Mesodermal cell (in vitro differentiated cells): Measurements from ENCODE around the gene CEP112.
"Not testable (repeated sequence)": the region's sequence is repeated elsewhere in the genome, so short reads cannot be mapped to it uniquely, and the experiment has no call there.

Experiments
- H3K27ac ChIP-seq: 2 replicates; pipeline ENCODE4 v1.7.0; 2013; ENCODE audit warnings: mild to moderate bottlenecking, low read depth, low read length, moderate library complexity; ENCODE audit not compliant: severe bottlenecking
- H3K36me3 ChIP-seq: 2 replicates; pipeline ENCODE4 v1.7.1; 2013; ENCODE audit warnings: mild to moderate bottlenecking, low read length, moderate library complexity; ENCODE audit not compliant: control insufficient read depth, insufficient read depth
- H3K4me1 ChIP-seq: one replicate; pipeline ENCODE4 v1.7.1; 2013; ENCODE audit warnings: mild to moderate bottlenecking, low read length; ENCODE audit not compliant: insufficient read depth, control insufficient read depth, poor library complexity, severe bottlenecking
- H3K4me3 ChIP-seq: 2 replicates; pipeline ENCODE4 v1.7.0; 2013; ENCODE audit warnings: low read length, control low read depth, mild to moderate bottlenecking; ENCODE audit not compliant: insufficient read depth, poor library complexity, severe bottlenecking; ENCODE audit errors: extremely low read depth
- H3K9me3 ChIP-seq: 2 replicates; pipeline ENCODE4 v1.7.1; 2013; ENCODE audit warnings: mild to moderate bottlenecking, low read length, moderate library complexity; ENCODE audit not compliant: control insufficient read depth
- WGBS, 2 experiments: methylation state at CpG; one replicate each; pipeline ENCODE4 v1.1.5; 2013; ENCODE audit warnings: missing lambda C conversion rate in 2 of 2; ENCODE audit not compliant: insufficient coverage in 2 of 2; 5-methylcytosine and 5-hydroxymethylcytosine counted together

Gene CEP112

DNA sequence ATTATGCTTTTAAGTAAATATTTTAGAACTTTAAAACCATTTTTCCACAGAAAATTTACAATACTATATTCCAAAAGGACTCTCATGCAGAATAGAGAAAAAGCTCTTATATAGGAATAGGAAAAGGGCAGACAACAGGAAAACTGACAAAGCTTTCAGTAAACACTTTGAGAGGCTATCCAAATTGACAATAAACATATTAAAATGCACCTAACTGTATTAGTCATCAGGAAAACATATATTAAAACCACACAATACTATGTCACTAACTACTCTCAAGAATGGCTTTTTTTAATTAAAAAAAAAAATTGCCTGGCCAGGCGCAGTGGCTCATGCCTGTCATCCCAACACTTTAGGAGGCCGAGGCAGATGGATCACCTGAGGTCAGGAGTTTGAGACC is 77.3 kb downstream of the CEP112 start:
- no CpG with 5 or more reads among the region's 2 CpGs for WGBS, 2 experiments
- H3K9me3 ChIP-seq = peaks cover 7% of the 10 kb centered on the region

DNA sequence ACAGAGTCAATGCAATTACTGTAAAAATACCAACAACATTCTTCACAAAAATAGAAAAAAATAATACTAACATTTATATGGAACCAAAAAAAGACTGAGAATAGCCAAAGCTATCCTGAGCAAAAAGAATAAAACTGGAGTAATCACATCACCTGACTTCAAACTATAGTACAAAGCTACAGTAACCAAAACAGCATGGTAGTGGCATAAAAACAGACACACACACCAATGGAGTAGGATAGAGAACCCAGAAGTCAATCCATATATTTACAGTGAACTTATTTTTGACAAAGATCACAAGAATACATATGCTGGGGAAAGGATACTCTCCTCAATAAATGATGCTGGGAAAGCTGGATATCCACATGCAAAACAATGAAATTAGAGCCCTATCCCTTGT is 84.2 kb downstream of the CEP112 start:
- Histone ChIP-seq H3K36me3 (peaks cover 4% of the 10 kb centered on the region), H3K4me3 (no peak overlapping the region), H3K4me1 (no peaks in the 10 kb centered on the region), H3K9me3 (peaks cover 3% of the 10 kb centered on the region), H3K27ac (no peak overlapping the region)

More for the DNA sequence above, 77.3 kb downstream of the CEP112 start:
- Histone ChIP-seq H3K27ac (no peak overlapping the region), H3K4me3 (no peak overlapping the region), H3K4me1 (no peaks in the 10 kb centered on the region), H3K36me3 (no peaks in the 10 kb centered on the region)

DNA sequence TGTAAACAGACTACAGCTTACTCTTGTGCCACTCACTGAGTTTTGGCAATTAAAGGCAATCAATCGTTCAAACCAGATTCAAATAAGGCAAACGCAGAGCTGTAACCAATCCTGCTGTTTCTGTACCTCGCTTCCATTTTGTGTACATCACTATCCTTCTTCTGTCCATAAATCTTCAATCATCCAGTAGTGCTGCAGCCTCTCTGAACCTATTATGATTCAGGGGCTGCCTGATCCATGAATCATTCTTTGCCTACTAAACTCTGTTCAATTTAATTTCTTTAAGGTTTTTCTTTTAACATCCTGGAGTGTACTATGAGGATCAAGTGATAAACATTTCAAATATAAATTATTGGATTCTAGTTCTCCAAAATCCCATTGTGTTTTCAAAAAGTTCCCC is 93.9 kb downstream of the CEP112 start:
- H3K4me1 ChIP-seq = no peaks in the 10 kb centered on the region

DNA sequence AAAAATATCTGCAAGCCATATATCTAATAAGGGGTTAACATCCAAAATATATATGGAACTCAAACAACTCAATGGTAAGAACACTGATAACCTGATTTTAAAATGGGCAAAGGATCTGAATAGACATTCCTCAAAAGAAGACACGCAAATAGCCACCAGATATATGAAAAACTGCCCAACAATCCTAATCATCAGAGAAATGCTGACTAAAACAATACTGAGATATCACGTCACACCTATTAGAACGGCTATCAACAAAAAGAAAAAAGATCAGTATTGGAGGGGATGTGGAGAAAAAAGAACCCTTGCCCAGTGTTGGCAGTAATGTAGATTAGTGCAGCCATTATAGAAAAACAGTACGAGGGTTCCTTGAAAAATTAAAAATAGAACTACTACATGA is 97.2 kb downstream of the CEP112 start:
- H3K9me3 ChIP-seq = peaks cover 3% of the 10 kb centered on the region
- H3K4me1 ChIP-seq = no peaks in the 10 kb centered on the region
- WGBS, 2 experiments = 100% methylated on average over 1 of the region's 4 CpGs; no CpG with 5 or more reads in 1 of the 2 experiments
- H3K36me3 ChIP-seq = peaks cover 11% of the 10 kb centered on the region
- H3K27ac ChIP-seq = no peak overlapping the region
- H3K4me3 ChIP-seq = no peak overlapping the region

More for the DNA sequence above, 93.9 kb downstream of the CEP112 start:
- peaks cover 11% of the 10 kb centered on the region for H3K36me3 ChIP-seq
- peaks cover 3% of the 10 kb centered on the region for H3K9me3 ChIP-seq
- WGBS, 2 experiments = 84 to 93% methylated on average over 3 of the region's 3 CpGs
- no peak overlapping the region for H3K4me3 ChIP-seq
- no peak overlapping the region for H3K27ac ChIP-seq

DNA sequence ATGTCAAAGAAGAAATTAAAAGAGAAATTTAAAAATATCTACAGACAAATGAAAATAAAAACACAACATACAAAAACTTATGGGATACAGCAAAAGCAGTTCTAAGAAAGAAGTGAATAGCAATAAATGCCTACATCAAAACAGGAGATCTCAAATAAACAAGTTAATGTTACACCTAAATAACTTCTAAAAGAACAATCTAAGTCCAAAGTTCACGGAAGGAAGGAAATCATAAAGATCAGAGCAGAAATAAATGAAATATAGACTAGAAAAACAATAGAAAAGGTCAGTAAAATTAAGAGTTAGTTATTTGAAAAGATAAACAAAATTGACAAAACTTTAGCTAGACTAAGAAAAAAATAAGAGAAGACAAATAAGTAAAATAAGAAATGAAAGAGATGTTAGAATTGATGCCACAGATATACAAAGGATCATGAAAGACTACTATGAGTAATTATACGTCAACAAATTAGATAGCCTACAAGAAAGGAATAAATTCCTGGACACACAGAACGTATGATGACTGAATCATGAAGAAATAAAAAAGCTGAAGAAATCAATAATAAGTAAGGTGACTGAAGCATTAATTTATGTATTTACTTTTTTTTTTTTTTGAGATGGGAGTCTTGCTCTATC is 100.4 kb downstream of the CEP112 start:
- 80% methylated on average over 1 of the region's 3 CpGs; no CpG with 5 or more reads in 1 of the 2 experiments for WGBS, 2 experiments
- H3K27ac ChIP-seq = no peak overlapping the region

DNA sequence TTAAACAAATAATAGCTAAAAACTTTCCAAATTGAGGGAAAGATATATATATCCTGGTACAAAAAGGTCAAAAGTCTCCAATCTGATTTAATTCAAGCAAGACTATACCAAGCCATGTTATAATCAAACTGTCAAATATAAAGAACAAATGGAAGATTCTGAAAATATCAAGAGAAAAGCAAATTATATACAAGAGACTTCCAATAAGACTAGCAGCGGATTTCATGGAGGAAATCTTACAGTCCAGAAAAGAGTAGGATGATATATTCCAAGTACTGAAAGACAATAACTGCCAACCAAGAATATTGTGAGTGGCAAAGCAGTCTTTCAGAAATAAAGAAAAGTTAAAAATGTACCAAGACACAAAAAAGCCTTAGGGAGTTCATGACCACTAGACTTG is 102.2 kb downstream of the CEP112 start:
- H3K4me1 ChIP-seq = no peaks in the 10 kb centered on the region
- no peak overlapping the region for H3K4me3 ChIP-seq
- H3K9me3 ChIP-seq = peaks cover 4% of the 10 kb centered on the region
- peaks cover 5% of the 10 kb centered on the region for H3K36me3 ChIP-seq
- no CpG with 5 or more reads among the region's 1 CpG for WGBS, 2 experiments
- no peak overlapping the region for H3K27ac ChIP-seq

More for the DNA sequence above, 100.4 kb downstream of the CEP112 start:
- H3K4me1 ChIP-seq = no peaks in the 10 kb centered on the region
- peaks cover 16% of the 10 kb centered on the region for H3K36me3 ChIP-seq
- no peak overlapping the region for H3K4me3 ChIP-seq
- peaks cover 4% of the 10 kb centered on the region for H3K9me3 ChIP-seq

DNA sequence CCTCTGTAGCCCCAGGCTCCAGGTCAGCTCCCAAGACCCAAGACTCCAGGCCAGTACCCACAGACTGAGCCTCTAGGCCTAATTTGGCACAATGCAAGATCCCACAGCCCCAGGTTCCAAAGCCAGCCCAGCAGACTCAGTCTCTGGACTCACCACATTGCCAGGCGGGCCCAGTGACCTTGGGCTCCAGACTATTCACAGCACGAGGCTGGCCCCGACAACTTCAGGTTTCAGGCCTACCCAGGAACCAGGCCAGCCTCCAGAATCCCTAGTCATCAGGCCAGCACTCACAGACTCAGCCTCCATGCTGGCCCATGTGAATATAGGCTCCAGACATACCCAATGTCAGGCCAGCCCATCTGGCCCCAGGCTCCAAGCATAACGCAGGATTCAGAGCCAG is 103.8 kb downstream of the CEP112 start:
- 87 to 90% methylated on average over 3 to 4 of the region's 4 CpGs for WGBS, 2 experiments
- Histone ChIP-seq H3K27ac (no peak overlapping the region), H3K36me3 (peaks cover 5% of the 10 kb centered on the region), H3K9me3 (peaks cover 4% of the 10 kb centered on the region), H3K4me3 (no peak overlapping the region), H3K4me1 (no peaks in the 10 kb centered on the region)

DNA sequence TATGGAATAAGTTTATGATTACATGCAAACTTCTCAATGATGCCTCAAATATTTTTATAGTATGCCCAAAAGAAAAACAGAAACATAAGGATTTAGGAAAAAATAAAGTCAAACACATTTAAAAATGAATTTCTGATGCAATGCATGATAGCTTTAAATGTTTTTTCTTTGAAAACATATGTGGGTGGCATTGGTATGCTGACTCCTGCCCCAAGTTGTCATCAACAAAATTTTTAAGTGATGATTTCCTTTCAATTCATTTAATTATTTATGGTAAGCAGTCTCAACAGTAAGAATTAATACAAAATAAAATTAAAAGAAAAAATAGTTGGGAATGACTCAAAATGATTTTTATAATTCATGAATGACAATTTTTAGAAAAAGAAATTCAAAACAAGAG is 104.9 kb downstream of the CEP112 start:
- no peak overlapping the region for H3K27ac ChIP-seq
- no peaks in the 10 kb centered on the region for H3K4me1 ChIP-seq
- H3K9me3 ChIP-seq = peaks cover 4% of the 10 kb centered on the region
- peaks cover 5% of the 10 kb centered on the region for H3K36me3 ChIP-seq
- no peak overlapping the region for H3K4me3 ChIP-seq

DNA sequence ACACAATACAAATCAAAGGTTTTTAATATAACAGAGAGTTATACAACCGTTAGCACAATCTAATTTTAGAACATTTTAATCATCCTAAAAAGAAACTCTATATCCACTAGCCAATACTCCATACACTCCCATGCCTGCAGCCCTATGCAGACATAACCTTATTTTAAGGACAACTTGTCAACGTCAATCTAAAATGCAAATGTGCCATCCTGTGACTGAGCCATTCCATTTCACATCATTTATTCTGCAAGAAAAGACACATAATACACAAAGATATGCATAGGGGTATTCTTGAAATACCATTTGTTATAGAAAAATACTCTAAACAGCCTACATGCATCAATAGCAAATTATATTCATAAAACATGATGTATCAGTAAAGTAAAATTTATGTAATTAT is 106.7 kb downstream of the CEP112 start:
- peaks cover 10% of the 10 kb centered on the region for H3K36me3 ChIP-seq
- no peaks in the 10 kb centered on the region for H3K4me1 ChIP-seq
- no peak overlapping the region for H3K27ac ChIP-seq
- H3K4me3 ChIP-seq = no peak overlapping the region
- 92 to 100% methylated on average over 1 to 2 of the region's 2 CpGs for WGBS, 2 experiments
- peaks cover 4% of the 10 kb centered on the region for H3K9me3 ChIP-seq

DNA sequence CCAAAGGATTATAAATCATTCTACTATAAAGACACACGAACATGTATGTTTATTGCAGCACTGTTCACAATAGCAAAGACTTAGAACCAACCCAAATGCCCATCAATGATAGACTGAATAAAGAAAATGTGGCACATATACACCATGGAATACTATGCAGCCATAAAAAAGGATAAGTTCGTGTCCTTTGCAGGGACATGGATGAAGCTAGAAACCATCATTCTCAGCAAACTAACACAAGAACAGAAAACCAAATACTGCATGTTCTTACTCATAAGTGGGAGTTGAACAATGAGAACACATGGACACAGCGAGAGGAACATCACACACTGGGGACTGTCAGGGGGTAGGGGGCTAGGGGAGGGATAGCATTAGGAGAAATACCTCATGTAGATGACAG is 111.3 kb downstream of the CEP112 start:
- H3K4me1 ChIP-seq, H3K36me3 ChIP-seq, H3K9me3 ChIP-seq, H3K27ac ChIP-seq, H3K4me3 ChIP-seq: not testable (repeated sequence)
- WGBS, 2 experiments = 83 to 100% methylated on average over 1 of the region's 3 CpGs

DNA sequence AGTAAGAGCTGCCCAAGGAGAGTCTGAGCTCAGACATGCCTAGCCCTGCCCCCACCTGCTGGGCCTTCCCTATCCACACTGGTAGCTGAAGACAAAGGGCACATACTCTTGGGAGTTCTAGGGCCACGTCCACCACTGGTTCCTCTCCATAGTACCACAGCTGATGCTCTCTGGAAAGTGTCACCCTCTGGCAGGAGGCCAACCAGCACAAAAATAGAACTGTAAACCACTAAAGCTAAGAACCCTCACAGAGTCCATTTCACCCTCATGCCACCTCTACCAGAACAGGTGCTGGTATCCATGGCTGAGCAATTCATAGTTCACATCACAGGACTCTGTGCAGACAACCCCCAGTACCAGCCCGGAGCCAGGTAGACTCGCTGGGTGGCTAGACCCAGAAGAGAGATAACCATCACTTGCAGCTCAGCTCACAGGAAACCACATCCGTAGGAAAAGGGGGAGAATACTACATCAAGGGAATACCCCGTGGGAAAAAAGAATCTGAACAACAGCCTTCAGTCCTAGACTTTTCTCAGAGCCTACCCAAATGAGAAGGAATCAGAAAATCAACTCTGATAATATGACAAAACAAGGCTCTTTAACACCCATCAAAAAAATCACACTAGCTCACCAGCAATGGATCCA is 115.3 kb downstream of the CEP112 start:
- H3K4me3 ChIP-seq = no peak overlapping the region
- H3K27ac ChIP-seq = no peak overlapping the region
- H3K36me3 ChIP-seq = peaks cover 4% of the 10 kb centered on the region
- 79 to 100% methylated on average over 2 of the region's 5 CpGs for WGBS, 2 experiments
- H3K9me3 ChIP-seq = no peaks in the 10 kb centered on the region
- peaks cover 4% of the 10 kb centered on the region for H3K4me1 ChIP-seq
